ENCODE data around the gene RALGPS2.
A peak's percentile ranks its signal among the peaks of the same experiment; 100 is the strongest.

Gene RALGPS2

GRCh38 chr1:178796013-178796412 lies 71.0 kb downstream of the RALGPS2 start:
- no peak overlapping the region for H3K4me3 ChIP-seq (ENCODE audit: insufficient read depth, low read length, poor library complexity, severe bottlenecking)
- no peaks in the 10 kb centered on the region for H3K27me3 ChIP-seq (ENCODE audit: low read length)
- H4K20me1 ChIP-seq (ENCODE audit: low read depth, low read length), result no peaks in the 10 kb centered on the region
- H3K9ac ChIP-seq (ENCODE audit: low read length), result no peak overlapping the region
- peaks cover 14% of the 10 kb centered on the region; the same call in 1 of the 2 replicates for H3F3A ChIP-seq (ENCODE audit: insufficient read depth)
- H3K9me2 ChIP-seq (replicated peaks; ENCODE audit: insufficient read depth, low read length), result no peaks in the 10 kb centered on the region
- no peak overlapping the region for H2AFZ ChIP-seq (ENCODE audit: low read depth, low read length, severe bottlenecking)
- H3K79me2 ChIP-seq (ENCODE audit: insufficient read depth, low read length), result peaks cover 15% of the 10 kb centered on the region; the same call in 1 of the 2 replicates
- H3K36me3 ChIP-seq (ENCODE audit: low read length), result peaks cover 31% of the 10 kb centered on the region
- no peak for TF ChIP-seq CTCF (IDR thresholded peaks at IDR 0.05; ENCODE audit: insufficient read depth, low read length, poor library complexity, severe bottlenecking)
- TF ChIP-seq EZH2phosphoT487 (conservative IDR thresholded peaks at IDR 0.05; ENCODE audit: low read length), result no peak
- H3K4me2 ChIP-seq (ENCODE audit: low read depth, low read length, poor library complexity, severe bottlenecking), result peak overlapping the region; percentile 5
- H3K27ac ChIP-seq (ENCODE audit: low read depth, low read length), result peak overlapping the region; percentile 26; the same call in 1 of the 2 replicates
- H3K9me3 ChIP-seq (ENCODE audit: insufficient read depth, low read length), result no peaks in the 10 kb centered on the region

GRCh38 chr1:178797590-178797989 lies 72.5 kb downstream of the RALGPS2 start:
- H3K79me2 ChIP-seq (ENCODE audit: insufficient read depth, low read length), result peaks cover 24% of the 10 kb centered on the region; the same call in 1 of the 2 replicates
- H3K27ac ChIP-seq (ENCODE audit: low read depth, low read length), result no peak overlapping the region
- H3K9me2 ChIP-seq (replicated peaks; ENCODE audit: insufficient read depth, low read length), result no peaks in the 10 kb centered on the region
- H3K27me3 ChIP-seq (ENCODE audit: low read length), result no peaks in the 10 kb centered on the region
- no peak overlapping the region for H2AFZ ChIP-seq (ENCODE audit: low read depth, low read length, severe bottlenecking)
- H3K4me2 ChIP-seq (ENCODE audit: low read depth, low read length, poor library complexity, severe bottlenecking), result no peak overlapping the region
- peaks cover 40% of the 10 kb centered on the region for H3K36me3 ChIP-seq (ENCODE audit: low read length)
- no peak overlapping the region for H3K9ac ChIP-seq (ENCODE audit: low read length)
- no peaks in the 10 kb centered on the region for H4K20me1 ChIP-seq (ENCODE audit: low read depth, low read length)
- peaks cover 18% of the 10 kb centered on the region; the same call in 1 of the 2 replicates for H3F3A ChIP-seq (ENCODE audit: insufficient read depth)
- H3K4me3 ChIP-seq (ENCODE audit: insufficient read depth, low read length, poor library complexity, severe bottlenecking), result no peak overlapping the region
- H3K9me3 ChIP-seq (ENCODE audit: insufficient read depth, low read length), result no peaks in the 10 kb centered on the region
- TF ChIP-seq EZH2phosphoT487 (conservative IDR thresholded peaks at IDR 0.05; ENCODE audit: low read length), result no peak
- TF ChIP-seq CTCF (IDR thresholded peaks at IDR 0.05; ENCODE audit: insufficient read depth, low read length, poor library complexity, severe bottlenecking), result no peak

GRCh38 chr1:178798232-178798861 lies 73.3 kb downstream of the RALGPS2 start:
- Histone ChIP-seq H4K20me1 (ENCODE audit: low read depth, low read length) (no peaks in the 10 kb centered on the region), H3K9me2 (replicated peaks; ENCODE audit: insufficient read depth, low read length) (no peaks in the 10 kb centered on the region), H3F3A (ENCODE audit: insufficient read depth) (peaks cover 18% of the 10 kb centered on the region; the same call in 1 of the 2 replicates), H3K9ac (ENCODE audit: low read length) (no peak overlapping the region), H3K4me2 (ENCODE audit: low read depth, low read length, poor library complexity, severe bottlenecking) (no peak overlapping the region), H3K4me3 (ENCODE audit: insufficient read depth, low read length, poor library complexity, severe bottlenecking) (no peak overlapping the region), H3K27ac (ENCODE audit: low read depth, low read length) (no peak overlapping the region), H3K27me3 (ENCODE audit: low read length) (no peaks in the 10 kb centered on the region), H3K79me2 (ENCODE audit: insufficient read depth, low read length) (peaks cover 25% of the 10 kb centered on the region; the same call in 1 of the 2 replicates), H3K9me3 (ENCODE audit: insufficient read depth, low read length) (no peaks in the 10 kb centered on the region), H2AFZ (ENCODE audit: low read depth, low read length, severe bottlenecking) (no peak overlapping the region), H3K36me3 (ENCODE audit: low read length) (peaks cover 47% of the 10 kb centered on the region)
- no peak for TF ChIP-seq CTCF (IDR thresholded peaks at IDR 0.05; ENCODE audit: insufficient read depth, low read length, poor library complexity, severe bottlenecking)
- no peak for TF ChIP-seq EZH2phosphoT487 (conservative IDR thresholded peaks at IDR 0.05; ENCODE audit: low read length)

Data from SU-DHL-6 (cell line).